ENCODE data around the gene CYBC1. TPM values are rescaled to one million over a fixed set of nuclear protein-coding genes. Genes with fewer than 3 reads are reported as not detected.

CYBC1 gene
- total and polyA plus RNA-seq, 9 of the 15 experiments (the other 6 are each of a cell fraction or from before 2014, with no cell fraction given), result 1.3 to 71.8 (median 49.9) TPM

DNA sequence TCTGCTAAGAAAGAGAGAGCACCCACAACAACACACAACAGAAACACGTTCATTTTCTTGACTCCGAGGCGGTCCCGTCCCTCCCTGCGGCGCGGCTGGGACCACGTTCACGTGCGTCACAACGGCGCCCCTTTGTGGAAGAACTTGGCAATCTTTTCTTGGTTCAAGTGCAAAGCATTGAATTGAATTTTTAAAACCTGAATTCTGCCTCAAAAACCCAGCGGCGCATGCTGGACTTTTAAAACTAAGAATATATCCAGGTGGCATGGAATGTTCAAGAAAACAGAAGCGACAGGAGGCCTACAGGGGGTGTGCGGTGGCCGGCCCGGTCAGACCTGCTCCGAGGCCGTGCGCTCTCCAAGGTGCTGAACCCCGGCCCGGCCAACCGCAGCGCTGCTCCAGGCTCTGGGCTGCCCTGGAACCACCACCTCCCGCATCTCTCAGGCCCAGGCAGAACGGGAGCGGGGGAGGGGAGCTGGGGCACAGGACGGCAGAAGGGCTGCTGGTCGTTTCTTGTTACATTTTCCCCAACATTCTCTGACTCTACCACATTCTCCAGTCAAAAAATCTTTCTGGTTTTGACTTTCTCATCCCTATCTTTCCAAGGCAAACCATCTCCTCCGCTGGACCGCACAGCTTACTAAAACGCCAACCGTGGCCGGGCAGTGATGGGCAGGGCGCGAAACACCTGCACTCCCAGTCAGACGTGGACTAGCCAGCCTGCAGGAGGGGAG lies 35.8 kb downstream of the CYBC1 start (continued):
- TF ChIP-seq, protein P1, sequence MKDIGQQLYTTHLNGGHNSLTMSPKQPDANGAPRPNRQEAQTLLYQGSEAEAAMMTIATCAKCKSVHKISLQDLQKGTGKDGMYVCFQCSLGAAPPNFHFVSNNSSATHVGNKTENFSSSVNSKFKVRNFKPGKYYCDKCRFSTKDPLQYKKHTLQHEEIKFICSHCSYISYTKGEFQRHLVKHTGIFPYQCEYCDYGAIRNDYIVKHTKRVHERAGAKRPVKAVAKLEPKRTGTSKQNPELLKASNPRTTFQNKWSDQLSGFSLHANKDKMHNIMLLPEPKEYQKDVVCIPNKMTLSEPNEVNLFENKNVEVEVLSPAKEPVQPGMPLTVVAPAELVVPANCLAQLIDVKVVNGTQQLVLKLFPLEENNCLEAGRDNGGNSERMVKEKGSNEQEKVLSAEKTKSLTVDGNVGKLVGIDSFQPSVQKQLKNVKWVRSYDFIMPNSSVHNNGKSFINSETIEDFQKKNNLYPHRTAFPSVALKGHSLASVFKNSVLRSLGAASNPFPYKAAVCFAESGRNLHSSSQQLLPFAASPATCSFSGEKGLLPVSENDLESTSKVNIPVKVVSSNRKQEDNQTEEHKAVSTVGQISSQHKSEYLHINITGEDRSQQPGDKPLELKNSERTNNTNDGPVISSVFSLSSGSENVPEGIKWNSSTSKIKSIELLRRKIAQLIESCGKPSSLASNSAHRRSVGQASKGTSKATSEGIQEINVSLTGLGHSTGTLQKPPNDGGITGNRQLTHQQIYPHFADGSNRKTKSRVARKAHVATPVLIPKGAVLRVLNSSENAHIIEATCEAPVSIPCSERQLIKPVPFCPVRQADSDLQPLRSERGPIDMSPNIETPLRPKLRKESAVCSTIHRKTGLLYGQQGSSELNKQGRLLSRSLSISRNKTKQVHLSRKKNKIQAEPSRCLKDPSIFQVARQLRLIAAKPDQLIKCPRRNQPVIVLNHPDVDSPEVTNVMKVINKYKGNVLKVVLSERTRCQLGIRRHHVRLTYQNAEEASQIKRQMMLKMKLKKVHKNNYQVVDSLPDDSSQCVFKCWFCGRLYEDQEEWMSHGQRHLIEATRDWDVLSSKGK (CRISPR knock-in tag; IDR thresholded peaks at IDR 0.05), result no peak
- TF ChIP-seq NBN (IDR thresholded peaks at IDR 0.05; ENCODE audit: low read depth) (peak; percentile 83; the same call in 1 of the 2 replicates), PTBP1 (IDR thresholded peaks at IDR 0.05; ENCODE audit: low read depth, low read length) (no peak), ZC3H11A (IDR thresholded peaks at IDR 0.05; ENCODE audit: low read depth, low read length) (no peak), U2AF2 (optimal IDR thresholded peaks at IDR 0.05; ENCODE audit: low read depth, low read length) (no peak), C11orf30 (IDR thresholded peaks at IDR 0.05; ENCODE audit: low read depth) (no peak), RBM22 (IDR thresholded peaks at IDR 0.05; ENCODE audit: low read depth, low read length, poor library complexity, severe bottlenecking) (no peak), ZBED1 (IDR thresholded peaks at IDR 0.05) (no peak), POLR2G (IDR thresholded peaks at IDR 0.05; ENCODE audit: low read depth, low read length) (peak; percentile 39; the same call in 1 of the 2 replicates), SIN3B (IDR thresholded peaks at IDR 0.05; ENCODE audit: low read depth) (peak; percentile 61)
- TF ChIP-seq, protein P2, sequence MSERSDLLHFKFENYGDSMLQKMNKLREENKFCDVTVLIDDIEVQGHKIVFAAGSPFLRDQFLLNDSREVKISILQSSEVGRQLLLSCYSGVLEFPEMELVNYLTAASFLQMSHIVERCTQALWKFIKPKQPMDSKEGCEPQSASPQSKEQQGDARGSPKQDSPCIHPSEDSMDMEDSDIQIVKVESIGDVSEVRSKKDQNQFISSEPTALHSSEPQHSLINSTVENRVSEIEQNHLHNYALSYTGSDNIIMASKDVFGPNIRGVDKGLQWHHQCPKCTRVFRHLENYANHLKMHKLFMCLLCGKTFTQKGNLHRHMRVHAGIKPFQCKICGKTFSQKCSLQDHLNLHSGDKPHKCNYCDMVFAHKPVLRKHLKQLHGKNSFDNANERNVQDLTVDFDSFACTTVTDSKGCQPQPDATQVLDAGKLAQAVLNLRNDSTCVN (CRISPR knock-in tag; IDR thresholded peaks at IDR 0.05), result no peak
- TF ChIP-seq, protein P3, sequence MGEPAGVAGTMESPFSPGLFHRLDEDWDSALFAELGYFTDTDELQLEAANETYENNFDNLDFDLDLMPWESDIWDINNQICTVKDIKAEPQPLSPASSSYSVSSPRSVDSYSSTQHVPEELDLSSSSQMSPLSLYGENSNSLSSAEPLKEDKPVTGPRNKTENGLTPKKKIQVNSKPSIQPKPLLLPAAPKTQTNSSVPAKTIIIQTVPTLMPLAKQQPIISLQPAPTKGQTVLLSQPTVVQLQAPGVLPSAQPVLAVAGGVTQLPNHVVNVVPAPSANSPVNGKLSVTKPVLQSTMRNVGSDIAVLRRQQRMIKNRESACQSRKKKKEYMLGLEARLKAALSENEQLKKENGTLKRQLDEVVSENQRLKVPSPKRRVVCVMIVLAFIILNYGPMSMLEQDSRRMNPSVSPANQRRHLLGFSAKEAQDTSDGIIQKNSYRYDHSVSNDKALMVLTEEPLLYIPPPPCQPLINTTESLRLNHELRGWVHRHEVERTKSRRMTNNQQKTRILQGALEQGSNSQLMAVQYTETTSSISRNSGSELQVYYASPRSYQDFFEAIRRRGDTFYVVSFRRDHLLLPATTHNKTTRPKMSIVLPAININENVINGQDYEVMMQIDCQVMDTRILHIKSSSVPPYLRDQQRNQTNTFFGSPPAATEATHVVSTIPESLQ (CRISPR knock-in tag; IDR thresholded peaks at IDR 0.05), result peak; percentile 95; the same call in 1 of the 2 replicates
- TF ChIP-seq, protein P4, sequence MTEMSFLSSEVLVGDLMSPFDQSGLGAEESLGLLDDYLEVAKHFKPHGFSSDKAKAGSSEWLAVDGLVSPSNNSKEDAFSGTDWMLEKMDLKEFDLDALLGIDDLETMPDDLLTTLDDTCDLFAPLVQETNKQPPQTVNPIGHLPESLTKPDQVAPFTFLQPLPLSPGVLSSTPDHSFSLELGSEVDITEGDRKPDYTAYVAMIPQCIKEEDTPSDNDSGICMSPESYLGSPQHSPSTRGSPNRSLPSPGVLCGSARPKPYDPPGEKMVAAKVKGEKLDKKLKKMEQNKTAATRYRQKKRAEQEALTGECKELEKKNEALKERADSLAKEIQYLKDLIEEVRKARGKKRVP (CRISPR knock-in tag; IDR thresholded peaks at IDR 0.05), result no peak
- TF ChIP-seq, protein P5, sequence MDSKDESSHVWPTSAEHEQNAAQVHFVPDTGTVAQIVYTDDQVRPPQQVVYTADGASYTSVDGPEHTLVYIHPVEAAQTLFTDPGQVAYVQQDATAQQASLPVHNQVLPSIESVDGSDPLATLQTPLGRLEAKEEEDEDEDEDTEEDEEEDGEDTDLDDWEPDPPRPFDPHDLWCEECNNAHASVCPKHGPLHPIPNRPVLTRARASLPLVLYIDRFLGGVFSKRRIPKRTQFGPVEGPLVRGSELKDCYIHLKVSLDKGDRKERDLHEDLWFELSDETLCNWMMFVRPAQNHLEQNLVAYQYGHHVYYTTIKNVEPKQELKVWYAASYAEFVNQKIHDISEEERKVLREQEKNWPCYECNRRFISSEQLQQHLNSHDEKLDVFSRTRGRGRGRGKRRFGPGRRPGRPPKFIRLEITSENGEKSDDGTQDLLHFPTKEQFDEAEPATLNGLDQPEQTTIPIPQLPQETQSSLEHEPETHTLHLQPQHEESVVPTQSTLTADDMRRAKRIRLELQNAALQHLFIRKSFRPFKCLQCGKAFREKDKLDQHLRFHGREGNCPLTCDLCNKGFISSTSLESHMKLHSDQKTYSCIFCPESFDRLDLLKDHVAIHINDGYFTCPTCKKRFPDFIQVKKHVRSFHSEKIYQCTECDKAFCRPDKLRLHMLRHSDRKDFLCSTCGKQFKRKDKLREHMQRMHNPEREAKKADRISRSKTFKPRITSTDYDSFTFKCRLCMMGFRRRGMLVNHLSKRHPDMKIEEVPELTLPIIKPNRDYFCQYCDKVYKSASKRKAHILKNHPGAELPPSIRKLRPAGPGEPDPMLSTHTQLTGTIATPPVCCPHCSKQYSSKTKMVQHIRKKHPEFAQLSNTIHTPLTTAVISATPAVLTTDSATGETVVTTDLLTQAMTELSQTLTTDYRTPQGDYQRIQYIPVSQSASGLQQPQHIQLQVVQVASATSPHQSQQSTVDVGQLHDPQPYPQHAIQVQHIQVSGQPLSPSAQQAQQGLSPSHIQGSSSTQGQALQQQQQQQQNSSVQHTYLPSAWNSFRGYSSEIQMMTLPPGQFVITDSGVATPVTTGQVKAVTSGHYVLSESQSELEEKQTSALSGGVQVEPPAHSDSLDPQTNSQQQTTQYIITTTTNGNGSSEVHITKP (IDR thresholded peaks at IDR 0.05; ENCODE audit: partially characterized antibody), result no peak

Measured in K562 (cell line).